GM19397 (cell line): Measurements from ENCODE around the gene ADGRD1.

Source experiments
- ATAC-seq: cut with Tn5 transposase; IDR thresholded peaks from one replicate; pipeline ENCODE4 v1.9.1; 2021; ENCODE audit warnings: mild to moderate bottlenecking, moderate library complexity; ENCODE audit not compliant: unreplicated experiment

Gene ADGRD1

DNA sequence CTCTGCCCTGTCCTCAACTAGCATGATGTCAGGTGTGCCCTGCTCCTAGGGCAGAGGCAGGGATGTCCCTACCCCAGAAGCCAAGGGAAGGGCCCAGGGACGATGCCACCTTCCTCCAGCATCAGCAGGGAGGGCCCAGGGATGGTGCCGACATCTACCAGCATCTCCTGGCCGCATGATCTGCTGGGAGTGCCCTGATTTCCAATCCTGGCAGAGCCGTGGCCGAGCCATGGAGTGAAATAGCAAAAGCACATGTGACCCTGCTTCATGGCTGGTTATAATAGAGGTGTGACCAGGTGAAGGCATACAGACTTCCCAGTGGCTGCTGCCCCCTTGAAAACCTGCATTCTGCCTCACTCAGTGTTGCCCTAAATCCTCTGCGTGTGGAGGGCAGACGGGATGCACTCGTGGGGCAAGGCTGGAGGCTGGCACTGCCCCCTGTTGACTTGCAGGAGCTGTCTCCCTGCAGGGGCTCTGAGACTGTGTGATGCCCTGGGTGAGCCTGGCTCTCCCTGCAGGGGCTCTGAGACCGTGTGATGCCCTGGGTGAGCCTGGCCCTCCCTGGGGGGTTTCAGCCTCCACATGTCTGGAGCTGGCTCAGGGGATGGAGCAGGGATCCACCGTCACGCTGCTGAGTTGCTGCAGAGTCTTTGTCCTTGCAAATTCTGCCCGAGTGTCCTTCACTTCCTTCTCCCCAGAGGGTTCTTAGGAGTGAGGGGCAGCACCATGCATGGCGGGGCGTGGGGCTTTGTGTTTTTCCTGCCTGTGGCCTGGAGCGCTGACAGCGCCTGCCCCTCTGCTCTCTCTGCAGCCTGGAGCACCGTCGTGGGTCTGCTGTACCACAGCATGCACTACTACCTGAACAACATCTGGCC is 51.7 kb downstream of the ADGRD1 start:
- ATAC-seq, result no peak

DNA sequence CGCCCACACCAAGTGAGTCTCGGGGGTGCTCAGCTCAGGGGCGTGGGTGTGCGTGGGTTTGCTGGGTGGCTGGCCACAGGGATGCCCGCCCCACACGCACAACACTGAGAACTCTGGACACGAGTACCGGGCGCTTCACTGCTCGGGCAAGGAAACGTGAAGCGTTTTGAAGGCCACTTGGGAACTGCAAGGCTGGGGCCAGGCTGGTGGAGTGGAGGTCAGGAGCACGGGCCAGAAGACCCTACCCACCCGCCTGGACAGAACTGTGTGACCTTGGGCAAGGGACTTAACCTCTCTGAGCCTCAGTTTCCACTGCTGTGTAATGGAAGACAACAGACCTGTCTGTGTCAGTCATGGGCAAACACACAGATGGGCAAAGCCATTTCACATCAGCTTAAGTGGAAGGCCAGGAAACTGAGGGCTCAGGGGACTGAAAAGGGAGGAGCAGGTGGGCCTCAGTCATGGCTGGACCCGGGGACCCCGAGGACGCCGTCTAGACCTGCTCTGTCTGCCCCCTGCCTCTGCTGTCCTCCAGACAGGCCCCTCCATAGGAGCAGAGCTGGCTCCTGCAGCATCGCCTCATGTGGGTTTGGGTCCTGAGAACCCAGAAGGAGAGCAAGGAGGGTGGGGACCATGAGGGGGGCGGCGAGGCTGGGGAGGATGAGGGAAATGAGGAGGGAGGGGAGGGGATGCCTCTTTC is 52.5 kb downstream of the ADGRD1 start:
- no peak for ATAC-seq

DNA sequence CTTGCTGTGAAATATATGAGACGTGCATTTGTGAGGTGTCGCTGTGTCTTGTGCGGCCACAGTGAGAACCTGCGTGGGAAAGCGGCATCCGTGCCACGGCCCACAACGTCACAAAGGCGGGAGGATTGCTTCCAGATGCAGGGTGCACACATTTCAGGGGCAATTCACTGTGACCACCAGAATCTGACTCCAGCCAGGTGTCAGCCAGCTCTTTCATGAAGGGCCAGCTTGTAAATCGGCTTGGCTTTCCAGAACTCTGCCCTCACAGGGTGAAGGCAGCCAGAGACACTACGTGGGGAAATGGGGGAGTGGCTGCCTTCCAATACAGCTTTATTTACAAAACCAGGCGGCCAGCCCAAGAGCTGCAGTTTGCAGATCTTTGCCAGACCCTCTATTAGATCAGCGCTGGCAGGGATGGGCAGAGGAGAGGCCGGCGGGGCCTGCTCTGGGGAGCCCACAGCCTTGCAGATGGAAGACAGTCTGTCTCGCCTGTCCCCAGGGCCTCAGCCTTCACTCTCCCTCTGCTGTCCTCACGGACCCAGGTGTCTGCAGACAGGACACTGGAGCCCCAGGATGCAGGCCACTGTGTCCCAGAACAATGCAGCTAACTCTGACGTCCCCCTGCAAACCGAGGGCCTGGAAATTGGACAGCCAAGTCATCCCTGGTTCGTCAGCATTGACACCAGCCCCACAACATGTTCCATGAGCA is 53.5 kb downstream of the ADGRD1 start:
- no peak for ATAC-seq

DNA sequence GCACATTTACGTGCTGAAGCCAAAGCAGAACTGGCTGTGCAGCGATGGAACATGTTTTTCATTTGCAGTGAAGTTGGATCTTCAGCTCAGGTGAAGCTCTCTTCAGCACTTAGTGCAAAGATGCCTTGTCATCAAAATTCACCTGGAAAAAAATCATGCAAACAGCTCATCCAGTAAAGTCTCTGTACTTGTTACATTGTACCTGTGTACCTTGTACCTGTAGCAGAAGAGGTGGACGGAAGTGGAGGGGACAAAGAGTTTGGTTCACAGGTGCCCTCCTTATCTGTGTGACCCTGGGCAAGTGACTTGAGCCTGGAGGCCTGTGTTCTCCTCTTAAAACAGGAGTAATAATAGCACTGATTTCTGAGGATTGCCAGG is 54.0 kb downstream of the ADGRD1 start:
- ATAC-seq, result no peak

DNA sequence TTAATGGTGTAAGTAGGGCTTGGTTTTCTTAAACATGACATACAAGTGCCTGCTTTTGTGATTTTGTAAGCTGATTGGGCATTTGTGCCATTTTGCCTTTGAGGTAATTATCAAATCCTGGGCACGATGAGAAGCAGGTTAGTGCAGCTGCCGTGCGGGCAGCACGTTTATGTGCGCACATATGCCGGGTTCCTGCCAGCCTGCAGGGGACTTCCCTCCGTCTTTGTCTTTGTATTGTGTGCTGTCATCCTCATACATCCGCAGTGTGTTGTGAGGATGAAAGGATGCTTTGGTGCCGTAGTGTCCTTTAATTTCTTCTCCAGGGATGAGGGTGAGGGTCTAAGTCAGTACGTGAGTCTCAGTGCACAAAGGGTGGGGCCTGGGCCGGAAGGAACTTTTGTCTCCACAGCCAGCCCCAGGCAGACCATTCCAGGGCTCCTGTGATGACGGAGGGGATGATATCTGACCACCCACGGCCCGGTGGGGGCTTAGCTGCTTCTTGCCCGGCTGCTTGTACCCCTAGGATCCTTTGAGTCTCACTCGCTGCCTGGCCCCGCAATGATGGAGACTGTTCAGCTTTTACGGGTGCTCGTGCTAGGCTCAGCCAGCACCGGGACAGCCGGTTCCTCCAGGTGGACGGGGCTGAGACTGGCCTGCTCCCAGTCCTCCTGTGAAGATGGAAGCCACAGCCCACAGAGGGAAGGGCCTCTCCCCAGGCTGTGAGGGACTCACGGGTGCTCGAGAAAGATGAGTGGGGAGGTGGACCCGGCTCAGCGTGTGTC is 54.6 kb downstream of the ADGRD1 start:
- ATAC-seq, result no peak

DNA sequence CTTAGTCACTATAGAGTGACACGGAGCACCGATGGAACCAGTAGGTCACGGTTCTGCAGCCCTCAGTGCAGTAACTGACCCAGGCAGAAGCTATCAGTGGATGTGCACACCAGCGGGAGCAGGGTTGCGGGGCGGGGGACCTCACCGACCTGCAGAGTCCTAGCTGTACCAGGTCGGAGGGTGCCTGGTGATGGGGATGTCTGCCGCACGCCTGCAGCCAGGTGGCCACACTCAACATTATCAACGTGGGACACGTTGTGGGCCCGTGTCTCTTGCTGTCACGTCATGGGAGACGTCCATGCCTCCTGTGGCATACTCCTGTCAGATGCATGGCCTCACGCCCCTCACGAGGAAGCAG is 55.2 kb downstream of the ADGRD1 start:
- ATAC-seq, result no peak

DNA sequence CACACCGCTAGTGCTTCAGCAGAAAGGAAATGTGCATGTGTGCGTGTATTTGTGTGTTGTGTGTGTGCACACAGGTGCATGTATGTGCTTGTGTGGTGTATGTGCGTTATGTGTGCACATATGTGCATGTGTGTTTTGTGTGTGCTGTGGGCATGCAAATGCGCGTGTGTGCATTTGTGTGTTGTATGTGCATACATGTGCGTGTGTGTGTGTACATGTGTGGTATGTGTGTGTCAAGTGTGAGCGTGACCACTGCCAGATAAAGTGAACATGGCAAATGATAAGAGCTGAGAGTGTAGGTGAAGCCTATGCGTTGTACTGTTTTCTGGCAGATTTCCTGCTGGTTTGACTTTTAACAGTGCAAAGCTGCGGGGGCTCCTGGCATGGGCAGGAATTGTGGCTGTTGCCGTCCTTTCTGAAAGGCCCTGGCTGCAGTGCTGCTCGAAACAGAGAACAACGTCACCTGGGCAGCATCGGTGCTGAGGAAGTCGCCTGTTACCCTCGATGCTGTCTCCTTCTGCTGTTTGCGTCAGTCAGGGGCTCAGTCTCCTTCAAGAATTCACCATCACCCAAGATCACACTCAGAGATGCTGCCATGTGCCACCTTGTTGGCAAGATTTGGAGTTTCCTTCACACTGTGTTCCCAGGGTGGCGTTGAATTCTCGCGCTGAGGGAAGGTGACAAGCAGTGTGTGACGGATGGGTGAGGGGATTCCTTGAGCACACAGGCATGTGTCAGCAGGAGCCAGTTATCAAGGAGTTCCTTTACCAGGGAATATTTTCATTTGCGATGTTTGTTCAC is 56.1 kb downstream of the ADGRD1 start:
- ATAC-seq, result no peak

DNA sequence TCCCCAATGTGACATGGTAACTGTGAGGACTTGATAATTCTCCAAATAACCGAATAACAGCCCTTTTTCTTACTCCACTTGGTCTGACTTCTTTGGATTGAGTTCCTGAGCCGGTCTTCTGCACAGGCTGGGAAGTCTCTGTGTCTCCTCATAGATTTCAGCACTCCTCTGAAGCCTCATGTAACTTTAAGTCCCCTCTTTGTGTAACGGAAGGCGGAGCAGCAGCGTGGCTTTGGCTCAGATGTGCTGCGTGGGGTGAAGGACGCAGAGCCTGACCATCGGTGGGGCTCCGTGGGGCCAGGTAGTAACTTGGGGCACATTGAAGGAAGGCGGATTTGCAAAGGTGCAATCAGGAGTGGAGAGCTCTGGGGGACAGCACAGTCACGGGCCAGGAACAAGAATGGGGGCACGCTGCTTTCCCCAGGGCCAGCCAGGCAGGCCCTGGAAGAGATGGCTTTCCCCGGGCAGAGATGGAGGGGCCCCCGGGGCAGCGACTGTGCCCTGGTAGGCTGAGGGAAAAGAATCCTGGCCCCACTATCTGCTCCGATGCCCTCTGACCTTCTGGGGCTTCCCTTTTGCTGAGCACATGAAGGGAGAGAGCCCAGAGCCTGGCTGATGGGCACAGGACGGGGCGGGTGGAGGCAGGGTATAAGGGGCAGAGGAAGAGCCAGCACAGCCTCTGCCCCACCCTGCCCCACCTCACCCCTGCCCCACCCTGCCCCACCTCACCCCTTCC is 56.9 kb downstream of the ADGRD1 start:
- no peak for ATAC-seq

DNA sequence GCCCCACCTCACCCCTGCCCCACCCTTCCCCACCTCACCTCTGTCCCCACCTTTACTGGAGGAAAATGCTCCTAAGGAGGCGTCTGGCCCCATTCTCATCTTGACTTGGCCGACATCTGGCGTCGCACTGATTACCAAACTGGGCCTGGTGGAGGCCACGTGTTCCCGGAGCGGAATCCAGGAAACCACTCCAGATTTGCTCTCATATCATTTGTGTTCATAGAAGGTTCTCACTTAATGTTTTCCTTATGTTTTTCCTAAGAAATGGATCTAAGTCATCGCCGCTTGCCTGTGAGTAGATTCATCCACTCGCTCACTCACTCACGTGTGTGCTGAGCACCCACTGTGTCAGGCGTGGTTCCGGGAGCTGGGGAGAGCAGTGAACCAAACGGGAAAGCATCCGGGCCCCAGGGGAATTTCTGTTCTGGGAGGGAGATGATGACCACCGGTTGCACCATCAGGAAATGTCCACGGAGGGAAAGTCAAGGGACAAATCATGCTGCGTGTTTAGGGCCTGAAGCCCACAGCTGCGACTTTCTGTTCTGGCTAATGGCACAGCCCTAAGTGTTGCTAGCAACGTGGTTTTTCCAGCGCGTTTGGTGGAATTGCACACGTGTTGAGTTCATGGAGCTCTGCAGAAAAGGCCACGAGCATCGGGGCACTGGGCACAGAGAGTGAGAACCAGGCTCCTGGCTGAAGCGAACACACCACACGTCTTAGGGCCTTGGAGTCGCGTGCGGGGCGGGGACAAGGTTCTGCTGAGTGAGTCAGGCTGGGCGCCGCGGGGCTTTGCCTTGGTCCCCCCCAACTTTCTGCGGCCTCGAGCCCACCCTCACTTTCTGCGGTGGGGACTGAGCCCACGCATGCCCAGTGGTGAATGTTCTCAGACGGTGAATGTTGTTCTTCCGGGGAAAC is 57.7 kb downstream of the ADGRD1 start:
- no peak for ATAC-seq

DNA sequence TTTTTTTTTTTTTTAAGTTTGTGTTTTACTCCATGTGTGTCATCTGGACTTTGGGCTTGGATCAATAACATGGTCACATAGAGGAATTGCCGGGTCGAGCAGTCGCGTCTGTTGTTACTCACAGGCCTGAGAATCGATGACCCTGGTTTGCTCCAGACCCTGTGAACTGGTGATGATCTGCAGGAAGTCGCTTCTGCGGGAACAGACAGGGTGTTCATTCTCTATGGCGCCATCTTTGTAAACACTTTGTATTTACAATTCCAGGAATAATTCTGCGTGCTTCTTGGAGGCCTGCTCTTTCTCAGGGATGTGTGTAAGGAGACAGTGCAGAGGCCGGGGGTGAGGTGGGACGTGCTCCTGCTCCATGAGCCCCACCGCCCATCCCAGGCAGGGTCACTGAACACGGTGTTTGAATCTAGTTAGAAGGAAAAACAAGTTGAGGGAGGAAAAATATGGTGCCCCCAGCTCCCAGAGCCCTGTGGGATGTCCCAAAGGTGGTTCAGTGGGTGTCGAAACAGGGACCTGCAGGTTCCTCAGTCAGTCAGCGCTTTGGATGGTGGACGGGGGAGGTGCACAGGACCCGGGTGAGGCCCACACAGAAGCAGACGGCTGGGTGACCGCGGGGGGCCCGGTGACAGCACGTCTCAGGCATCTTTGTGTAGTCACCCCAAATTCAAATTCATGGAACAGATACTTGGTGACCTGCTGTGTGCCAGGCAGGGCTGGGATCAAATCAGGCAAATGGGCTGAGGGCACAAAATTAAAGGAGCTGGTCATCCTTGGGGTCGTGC is 58.8 kb downstream of the ADGRD1 start:
- no peak for ATAC-seq

DNA sequence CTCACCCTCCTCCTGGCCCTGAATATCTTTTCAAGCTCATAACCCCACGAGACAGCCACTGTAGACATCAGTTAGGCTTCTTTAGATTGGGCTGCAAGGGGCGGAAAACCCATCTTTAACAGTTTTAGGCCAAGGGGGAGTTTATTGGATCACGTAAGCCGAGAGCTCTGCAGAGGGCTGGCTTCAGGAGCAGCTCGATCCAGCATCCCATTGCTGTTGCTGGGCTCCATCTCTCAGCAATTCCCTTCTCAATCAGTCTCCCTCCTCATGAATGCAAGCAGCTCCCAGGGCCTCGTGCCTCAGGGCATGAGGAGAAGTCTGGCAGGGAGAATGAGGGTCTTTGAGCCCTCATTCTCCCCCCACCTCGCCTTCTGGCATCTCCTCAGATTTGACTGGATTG is 59.4 kb downstream of the ADGRD1 start:
- no peak for ATAC-seq

DNA sequence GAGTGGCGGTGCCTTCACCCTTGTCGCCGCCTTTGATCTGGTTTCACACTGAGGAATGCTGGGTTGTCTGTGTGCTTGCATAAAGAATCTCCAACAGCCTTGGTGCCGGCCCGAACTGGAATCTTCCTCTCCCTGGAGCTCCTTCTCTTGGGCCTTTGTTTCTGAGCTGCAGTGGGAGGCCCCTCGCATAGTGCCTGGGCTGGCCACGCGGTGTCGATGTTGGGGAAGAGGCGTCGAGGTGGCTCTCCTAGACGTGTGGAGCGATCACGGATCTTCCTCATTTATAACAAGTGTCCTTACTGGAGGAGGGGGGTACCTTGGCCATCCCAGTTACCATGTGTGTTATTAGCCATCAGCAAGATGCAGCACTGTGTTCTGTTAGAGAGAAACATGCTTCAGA is 60.6 kb downstream of the ADGRD1 start:
- no peak for ATAC-seq

DNA sequence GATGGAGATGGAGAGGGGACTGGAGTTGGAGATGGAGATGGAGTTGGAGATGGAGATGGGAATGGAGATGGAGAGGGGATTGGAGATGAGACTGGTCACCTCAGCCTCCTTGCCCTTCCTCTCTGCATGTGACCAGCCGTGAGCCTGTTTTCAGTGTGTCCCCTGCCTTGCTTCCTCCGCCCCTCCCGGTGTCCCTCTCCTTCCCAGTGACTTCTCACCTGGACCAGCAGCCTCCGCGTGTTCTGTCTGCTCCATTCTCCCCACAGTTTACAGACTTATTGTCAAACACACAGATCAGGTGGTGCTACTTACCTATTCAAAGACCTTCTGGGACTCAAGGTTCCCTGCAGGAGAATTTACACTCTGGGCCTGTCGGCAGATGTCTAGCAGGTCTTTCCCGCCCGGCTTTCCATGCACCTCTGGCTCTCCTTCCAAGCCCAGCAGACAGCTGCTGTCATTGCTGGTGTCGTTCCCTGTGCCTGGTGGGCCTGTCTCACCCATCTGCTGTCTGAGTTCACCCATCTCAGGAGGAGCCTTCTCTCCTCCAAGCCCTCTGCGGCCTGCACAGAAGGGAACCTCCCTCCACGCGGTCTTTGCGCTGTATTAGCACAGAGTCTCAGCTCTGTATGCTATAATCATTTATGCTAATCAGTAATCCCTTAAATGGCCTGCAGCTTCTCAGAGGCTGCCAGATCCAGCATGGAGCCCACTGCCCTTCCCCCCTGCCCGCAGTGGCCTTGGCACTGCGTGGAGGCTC is 62.1 kb downstream of the ADGRD1 start:
- no peak for ATAC-seq

DNA sequence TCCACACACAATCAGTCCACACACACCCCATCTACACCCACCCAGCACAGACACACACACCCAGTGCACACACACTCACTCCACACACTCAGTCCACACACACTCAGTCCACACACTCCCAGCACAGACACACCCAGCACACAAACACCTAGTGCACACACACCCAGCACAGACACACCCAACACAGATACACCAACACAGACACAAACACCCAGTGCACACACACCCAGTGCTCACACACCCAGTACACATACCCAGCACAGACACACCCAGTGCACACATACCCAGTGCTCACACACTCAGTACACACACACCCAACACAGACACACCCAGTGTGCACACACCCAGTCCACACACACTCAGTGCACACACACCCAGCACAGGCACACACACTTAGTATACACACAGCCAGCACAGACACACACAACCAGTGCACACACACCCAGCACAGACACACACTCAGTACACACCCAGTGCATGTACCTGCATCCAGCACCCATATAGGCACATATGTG is 63.8 kb downstream of the ADGRD1 start:
- ATAC-seq, result no peak

DNA sequence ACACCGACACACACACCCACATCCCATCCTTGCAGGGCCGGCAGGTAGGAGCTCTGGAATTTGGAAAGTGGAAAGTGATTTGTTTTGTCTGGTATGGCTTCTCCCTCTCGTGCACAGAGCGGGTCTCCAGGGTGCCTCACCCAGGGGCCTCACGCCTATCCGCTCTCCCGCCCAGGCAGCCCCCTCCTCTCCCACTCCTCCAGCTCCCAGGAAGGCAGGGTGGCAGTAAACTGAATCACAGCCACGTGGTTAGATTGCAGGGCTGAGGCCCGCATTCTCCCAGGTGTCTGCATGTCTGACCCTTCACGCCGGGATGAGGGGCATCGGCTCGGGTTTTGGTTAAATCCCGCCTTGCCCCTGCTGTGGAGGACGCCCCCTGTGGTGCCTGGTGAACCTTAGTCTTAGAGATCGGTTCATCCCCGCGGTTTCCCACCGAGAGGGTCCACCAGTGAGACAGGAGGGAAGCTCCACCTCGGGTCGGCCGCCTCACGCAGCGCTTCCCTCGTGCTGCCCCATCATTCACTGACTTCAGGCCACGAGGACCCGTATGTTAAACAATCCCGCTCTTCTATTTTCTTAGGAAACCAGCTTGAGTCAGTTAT is 64.4 kb downstream of the ADGRD1 start:
- ATAC-seq, result no peak

DNA sequence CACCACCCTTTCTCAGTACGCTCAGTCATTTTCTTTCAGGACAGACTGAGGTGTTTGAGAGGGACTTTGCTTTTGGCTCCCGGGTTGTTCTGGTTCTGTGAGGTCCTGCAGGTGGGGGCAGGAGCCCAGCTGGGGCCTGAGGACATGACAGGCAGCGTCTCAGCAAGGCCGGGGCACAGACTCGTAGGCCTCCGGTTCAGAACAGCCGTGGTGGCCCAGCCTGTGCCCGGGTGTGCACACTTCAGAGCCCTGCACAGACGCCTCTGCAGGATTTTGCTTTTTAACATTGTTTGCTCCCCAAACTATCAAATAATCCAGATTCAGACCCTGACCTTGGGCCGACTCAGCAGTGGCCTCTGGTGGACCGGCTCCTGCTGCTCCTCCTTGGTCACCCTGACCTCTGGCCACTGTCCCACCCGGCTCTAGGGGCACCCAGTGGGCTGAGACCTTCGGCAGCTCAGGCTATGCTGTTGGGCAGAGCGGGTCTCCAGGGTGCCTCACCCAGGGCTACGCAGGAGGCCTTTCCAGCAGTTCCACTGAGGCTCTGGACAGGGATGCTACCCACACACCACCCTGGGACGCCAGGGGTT is 65.2 kb downstream of the ADGRD1 start:
- ATAC-seq, result no peak
